HS-27A (cell line): ENCODE data around the gene SORCS2.

ENCODE experiments used
- DNase-seq: peaks from one replicate; pipeline ENCODE4 v3.0.0-alpha.2; 2012; ENCODE audit warnings: low read depth, missing footprints

Gene SORCS2

DNA sequence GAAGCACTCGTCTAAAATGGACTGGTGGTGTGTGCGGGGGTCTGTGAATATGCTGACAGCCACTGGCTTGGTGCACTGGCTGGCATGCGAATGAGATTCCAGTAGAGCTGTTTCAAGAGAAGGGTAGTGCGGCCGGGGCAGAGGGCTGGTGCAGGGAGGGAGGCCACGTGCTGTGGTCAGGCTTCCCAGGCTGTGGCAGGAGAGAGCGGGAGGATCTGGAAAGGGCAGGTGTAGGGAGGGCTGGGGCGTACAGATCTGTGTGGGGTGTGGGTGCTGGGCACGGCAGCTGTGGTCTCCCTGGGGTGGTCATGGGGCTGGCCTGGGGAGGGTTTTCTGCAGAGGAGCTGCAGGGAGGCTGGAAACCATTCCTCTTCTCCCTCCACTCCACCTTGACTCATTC is 30.2 kb downstream of the SORCS2 start:
- no peak for DNase-seq

DNA sequence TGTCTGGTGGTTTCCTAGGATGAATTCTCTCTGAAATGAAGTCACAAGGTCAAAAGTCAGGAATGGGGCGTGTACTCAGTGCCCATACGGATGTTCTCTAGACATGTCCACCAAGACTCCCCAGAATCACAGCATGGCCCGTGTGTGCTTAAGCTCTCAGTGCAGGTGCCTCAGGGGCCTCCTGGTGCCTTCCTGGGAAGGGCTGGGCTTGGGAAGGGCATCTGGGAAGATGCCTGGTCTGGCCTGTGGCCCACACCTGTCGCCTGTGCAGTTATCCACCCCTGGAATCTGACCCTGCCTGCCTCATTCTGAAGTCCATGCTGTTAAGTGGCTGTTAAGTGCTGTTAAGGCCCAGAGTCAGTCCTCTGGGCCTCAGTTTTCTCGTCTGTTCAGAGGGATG is 31.2 kb downstream of the SORCS2 start:
- no peak for DNase-seq

GRCh38 chr4:7224001-7224400 is 31.7 kb downstream of the SORCS2 start:
- DNase-seq = no peak

- no peak for DNase-seq
Observed at GRCh38 chr4:7224878-7225533, 32.7 kb downstream of the SORCS2 start.

GRCh38 chr4:7226439-7226838 is 34.1 kb downstream of the SORCS2 start:
- no peak for DNase-seq

- DNase-seq = no peak
Observed at GRCh38 chr4:7227008-7227407, 34.7 kb downstream of the SORCS2 start.

GRCh38 chr4:7228734-7229133 is 36.4 kb downstream of the SORCS2 start:
- no peak for DNase-seq

DNA sequence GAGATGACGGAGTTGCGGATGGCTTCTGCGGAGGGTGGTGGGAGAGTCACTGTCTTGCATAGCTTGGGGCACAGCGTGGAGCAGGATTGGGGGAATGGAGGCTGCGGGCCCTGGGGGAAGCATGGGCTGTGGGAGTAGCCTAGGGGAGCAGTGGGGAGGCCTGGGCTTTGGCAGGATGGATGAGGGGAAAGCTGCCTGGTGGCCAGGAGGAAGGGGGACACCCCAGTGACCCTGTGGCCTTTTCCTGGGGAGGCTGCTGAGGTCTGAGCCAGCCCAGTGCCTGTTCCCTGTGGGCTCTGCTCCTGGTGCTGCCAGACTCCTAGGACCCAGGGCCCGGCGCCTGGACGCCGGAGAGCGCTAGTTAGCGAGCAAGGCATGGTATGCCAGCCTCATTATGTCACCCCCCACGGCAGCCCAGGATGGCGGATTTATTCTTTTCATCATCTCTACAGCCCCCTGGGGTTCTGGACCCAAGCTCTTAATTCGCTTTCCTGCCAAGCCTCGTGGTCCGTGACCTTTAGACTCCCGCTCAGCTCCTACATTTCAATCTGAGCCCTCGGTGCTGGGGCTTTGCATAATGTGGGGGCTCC is 39.8 kb downstream of the SORCS2 start:
- DNase-seq = no peak

DNA sequence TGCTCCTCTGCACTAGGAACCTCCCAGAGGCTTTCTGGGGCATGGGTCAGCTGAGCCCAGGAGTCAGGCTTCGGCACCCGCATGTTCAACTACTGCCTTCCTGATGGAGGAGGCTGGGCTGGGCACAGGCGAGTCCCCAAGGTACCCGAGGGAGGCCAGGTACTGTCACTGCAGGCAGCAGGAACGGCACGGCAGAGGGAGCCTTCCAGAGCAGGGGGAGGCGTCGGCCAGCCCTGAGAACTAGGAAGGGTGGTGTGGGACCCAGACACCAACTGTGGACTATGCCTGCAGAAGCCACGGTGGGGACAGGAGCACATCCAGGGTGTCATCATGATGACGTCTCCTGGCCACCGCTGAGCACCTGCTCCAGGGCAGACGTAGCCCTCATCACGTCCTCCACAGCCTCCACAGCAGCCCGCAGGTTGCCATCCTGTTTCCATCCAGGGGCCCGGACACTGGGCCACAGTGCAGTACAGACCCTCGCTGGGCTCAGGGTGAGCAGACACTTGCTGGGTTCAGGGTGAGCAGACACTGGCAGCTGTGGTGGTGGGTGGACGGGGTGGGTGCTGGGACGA is 40.8 kb downstream of the SORCS2 start:
- no peak for DNase-seq

- no peak for DNase-seq
Observed at GRCh38 chr4:7233601-7234000, 41.3 kb downstream of the SORCS2 start.

GRCh38 chr4:7234355-7235029 is 42.2 kb downstream of the SORCS2 start:
- DNase-seq = no peak

- DNase-seq = no peak
Observed at GRCh38 chr4:7235030-7235380, 42.7 kb downstream of the SORCS2 start.

DNA sequence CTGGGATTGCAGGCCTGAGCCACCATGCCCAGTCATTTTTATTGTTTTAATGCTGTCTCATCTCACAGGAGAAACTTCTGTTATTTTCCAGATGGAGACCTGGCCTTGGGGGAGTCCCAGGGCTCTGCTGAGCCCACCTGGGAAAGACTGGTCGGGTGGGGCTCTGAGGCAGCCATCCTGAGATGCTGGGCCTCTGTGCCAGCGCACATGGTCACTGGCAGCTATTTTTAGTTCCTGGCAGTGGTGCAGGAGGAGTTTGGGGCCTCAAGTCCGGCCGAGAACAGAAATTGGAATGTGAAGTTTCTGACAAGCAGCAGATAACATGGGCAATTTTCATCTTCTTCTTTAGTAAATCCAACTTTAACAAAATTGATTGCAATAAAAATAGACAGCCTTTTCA is 44.5 kb downstream of the SORCS2 start:
- no peak for DNase-seq

- no peak for DNase-seq
Observed at GRCh38 chr4:7237873-7238272, 45.5 kb downstream of the SORCS2 start.

DNA sequence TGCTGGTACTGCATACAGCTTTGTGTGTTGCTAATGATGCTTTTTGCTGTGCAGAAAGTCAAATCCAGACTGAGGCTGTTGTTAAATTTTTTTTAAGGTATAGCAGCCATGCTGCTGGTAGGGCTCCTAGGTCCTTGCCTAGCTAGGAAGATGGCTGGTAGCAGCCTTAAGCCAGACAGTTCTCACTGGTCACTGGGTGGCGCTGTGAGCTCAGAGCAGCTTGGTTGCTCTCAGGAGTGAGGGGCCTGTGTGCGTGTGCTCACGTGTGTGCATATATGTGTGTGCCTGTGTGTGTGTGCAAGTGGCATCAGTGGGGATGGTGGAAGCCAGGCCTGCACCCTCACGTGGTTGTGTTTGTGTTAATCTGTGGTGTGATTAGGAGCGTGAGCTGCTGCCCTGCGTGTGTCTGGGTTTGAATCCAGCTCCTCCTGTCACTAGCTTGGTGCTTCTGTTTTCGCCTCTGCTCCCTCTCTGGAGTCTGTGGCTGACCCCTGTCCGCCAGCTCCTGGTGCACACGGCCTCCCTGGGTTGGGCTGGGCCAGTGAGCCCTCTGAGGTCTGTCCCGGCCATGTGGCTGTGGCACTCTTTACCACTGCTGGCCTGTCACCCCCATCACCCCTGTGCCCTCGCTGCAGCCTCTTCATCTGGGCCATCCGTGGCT is 46.1 kb downstream of the SORCS2 start:
- no peak for DNase-seq

DNA sequence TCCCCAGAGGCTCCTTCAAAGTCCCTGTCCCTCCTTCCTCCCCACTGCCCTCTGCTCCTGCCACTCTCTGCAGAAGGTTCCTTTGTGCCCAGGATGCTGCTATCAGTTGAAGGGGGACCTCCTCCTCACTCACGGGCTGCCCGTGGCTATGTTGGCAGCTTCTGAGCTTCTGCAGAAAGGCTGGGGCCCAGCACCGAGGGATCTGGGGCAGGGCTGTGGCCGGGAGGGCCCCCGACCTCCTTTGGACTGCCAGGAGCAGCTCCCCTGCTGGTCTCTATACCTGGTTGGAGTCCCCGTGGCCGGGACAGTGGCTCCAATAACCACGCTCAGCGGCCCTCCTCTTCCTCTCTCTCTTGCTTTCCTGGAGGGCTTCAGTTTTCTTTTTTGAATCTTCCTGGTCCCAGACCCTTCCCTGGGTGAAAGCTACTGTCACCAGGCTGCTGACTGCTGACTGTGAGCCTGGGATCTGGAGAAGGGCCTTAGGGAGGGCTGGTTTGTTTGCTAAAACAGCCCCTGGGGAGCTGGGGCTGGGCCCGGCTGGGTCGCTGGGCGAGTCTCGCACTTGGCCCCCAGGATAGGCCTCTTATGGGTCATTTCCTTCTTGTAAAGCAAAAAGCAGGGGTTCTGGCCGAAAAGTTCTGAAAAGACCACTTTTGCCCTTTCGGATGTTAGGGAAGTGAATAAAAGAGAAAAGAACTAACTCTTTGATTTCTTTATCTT is 46.9 kb downstream of the SORCS2 start:
- no peak for DNase-seq

DNA sequence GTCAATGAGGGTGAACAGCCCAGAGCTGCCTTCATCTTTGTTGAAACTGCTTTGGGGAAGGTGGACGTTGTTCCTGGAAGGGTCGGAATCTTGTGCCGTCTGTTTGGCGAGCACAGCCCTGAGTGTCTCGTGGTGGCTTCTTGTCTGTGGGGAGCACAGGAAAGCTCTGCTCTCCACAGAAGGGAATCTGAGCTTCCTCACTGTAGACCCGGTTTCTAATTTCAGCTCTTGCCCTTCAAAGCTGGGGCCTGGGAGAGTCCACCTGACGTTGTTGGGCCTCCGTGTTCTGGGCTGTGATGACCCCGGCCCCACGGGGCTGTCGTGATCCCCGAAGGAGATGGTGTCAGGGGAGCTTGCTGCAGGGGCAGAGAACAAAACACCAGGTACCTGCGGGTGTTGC is 47.5 kb downstream of the SORCS2 start:
- DNase-seq = no peak

DNA sequence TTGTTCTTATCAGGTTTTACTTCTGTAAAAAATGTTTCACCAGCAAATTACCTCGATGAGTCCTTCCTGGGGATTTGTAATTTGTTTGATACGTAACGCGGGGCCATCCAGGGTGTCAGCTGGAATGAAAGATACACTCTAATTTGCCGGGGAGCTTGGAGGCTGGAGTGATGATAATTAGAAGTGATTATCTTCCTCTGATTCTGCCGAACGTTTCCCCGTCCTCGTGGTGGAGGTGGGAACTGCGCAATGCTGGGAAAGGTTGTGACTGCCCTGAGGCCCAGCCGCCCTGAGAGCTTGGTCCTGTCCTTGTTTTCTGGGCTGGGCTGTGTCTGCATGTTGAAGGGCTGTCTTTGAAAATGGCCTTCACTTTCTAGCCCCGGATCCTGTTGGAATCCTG is 48.0 kb downstream of the SORCS2 start:
- no peak for DNase-seq

GRCh38 chr4:7241597-7242125 is 49.3 kb downstream of the SORCS2 start:
- no peak for DNase-seq

GRCh38 chr4:7242766-7243165 is 50.4 kb downstream of the SORCS2 start:
- no peak for DNase-seq

DNA sequence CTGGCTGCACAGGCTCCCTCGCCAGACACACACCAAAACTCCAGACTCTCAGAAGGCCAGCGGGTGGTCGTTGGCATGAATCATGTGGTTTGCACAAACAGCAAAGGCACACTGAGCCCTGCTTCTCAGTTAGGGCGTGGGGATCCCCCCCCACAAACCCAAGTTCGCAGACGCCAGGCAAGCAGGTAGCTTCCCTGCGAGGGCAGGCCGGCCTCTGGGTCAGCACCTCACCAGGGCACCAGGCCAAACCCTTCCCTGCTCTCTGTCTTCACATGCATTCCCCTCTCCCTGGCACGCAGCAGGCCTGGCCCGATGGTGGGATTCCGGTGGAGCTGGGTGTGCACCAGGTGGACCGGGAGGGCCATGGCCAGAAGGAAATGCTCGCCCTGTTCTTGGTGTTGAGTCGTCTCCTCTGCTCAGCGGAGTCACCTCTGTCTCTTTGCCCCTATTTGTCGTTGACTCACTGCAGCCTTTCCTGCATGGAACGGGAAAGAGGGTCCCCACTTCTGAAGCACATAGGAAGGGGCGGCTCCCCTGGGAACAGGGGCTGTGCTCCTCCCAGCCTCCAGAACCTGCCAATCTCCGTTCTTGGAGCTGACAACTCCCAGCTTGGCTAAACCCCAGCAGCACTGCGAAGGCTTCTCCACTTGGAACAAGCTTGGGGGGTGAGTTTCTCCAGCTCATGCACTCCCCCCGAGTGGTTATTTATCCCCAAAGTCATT is 51.4 kb downstream of the SORCS2 start:
- no peak for DNase-seq
